Hypothalamus (tissue), 51 donors: Measurements from ENCODE around the gene MEF2C.
"Not testable (repeated sequence)": the region's sequence is repeated elsewhere in the genome, so short reads cannot be mapped to it uniquely, and the experiment has no call there.

ENCODE experiments used
- DNase-seq, 51 donors: peaks; one replicate each; lab custom pipeline; 2025; lab: John Stamatoyannopoulos, UW

MEF2C gene

DNA sequence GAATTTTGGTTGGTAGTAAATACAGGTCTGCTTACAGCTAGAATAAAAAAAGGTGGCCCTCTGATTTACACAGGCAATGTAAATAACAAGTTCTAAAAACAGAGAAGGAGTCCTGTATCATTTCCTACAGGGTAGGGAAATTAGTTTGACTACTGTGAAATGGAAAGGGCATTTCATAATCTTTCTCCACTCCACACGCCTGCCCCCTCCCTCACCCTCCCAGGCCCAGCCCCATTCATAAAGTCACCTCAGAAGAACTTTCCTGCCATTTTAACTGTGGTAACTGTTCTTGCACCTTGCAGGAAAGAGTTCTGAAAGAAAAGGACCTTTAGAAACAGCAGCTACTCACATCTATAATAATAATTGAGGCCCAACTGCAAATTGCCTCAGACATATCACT, 69.7 kb downstream of the MEF2C start:
- no peak for DNase-seq

DNA sequence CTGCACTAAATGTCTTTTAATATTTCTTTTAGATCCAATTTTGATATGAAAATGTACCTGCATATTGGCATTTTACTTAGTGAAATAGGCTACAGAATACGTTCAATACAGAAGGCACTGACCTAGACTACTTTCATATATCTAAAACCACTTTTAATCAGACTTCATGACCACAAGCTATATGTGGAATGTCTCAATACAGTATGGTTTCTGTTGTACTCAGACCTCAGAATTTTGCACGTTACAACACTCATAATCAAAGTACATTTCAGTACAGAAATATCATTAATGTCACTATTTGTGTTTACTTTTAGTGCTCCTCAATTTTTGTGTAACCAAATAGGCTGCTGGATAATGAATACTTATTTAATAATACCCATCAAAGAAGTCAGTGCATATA, 74.8 kb downstream of the MEF2C start:
- no peak for DNase-seq

DNA sequence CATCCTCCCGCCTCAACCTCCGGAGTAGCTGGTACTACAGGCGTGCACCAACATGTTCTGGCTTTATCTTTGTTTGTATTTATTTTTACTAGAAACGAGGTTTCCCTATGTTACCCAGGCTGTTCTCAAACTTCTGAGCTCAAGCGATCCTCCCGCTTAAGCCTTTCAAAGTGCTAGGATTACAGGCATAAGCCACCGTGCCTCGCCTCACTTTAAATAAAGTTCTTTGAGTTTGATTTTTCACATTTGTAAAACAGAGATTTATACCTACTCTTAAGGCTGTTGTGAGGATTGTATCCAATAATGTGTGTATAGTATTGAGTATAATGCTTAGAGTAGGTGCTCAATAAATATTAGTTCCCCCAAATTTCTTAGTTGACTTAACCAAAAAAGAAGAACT, 75.7 kb downstream of the MEF2C start:
- no peak for DNase-seq

DNA sequence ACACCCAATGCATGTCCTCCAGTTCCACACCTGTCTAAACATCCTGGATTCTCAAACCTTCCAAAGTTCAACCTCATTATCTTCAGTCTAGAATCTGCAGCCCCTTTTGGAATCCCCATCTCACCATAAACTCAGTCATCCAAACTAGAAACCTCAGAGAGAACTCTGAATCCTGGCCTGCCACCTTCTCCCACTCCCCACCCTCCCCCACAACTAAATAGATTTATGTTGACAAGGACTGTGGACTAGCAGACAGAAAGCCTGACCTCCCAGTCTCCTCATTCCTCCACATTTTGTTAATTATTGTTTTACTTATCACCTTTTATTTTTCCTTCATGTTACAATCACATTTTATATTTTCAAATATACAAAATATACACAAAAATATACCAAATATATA, 76.6 kb downstream of the MEF2C start:
- DNase-seq = no peak

DNA sequence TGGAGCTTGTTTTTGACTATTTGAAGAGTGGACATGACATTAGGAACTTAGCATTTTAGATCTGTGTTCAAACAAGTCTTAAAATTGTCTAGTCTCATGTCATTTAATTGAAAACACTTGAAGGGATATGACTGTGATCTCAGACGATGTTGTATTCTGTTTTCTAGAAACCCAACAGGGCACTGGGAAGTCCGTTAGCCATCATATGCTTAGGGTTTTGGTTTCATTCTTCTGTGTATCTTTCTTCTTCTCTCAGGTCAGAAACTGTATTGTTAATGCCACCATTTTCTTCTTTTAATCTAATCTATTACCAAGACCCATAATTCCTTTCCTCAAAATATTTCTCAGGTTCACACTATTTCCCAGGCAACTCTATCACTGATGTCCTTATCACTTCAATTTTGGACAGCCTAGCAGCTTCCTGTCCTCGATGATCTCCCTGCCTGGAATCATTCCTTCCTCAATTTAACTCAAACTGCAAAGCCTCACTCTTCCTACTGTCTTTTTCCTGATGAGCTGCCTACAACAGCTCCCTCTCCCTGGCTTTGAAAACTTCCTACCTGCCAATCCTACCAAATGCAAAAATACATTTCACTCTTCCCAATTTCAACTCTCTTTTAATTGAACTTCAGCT, 77.7 kb downstream of the MEF2C start:
- DNase-seq = no peak

DNA sequence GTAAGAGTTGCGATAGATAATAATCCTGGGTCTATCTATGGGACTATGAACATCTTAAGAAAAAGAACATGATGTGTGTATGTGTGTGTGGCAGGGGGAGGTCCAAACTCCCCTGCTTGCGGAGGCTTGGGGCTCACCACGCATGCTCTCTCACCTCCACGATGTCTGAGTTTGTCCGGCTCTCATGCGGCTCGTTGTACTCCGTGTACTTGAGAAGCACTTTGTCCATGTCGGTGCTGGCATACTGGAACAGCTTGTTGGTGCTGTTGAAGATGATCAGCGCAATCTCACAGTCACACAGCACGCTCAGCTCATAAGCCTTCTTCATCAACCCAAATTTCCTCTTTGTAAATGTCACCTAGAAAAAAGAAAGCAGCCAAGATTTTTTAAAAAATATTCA, 78.5 kb downstream of the MEF2C start:
- DNase-seq = no peak

DNA sequence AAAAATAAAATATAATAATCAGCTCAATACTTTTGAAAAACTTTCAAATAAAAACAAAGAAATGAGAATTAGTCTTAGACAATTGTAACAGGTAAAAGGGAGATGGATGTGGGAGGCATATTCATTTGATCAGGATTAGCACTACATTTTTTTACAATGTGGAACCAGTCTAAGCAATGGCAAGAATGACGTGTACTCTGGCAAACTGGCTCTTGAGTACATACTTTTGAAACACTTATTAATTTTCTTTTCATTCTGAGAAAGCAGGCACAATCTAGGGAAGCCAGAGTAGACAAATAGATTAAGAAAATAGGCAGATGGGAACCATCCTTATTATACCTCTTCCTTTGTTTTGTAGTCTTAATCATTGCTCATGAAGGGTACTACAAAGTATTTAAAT, 79.7 kb downstream of the MEF2C start:
- peak in 1 of 51 donors; percentile 10 for DNase-seq

DNA sequence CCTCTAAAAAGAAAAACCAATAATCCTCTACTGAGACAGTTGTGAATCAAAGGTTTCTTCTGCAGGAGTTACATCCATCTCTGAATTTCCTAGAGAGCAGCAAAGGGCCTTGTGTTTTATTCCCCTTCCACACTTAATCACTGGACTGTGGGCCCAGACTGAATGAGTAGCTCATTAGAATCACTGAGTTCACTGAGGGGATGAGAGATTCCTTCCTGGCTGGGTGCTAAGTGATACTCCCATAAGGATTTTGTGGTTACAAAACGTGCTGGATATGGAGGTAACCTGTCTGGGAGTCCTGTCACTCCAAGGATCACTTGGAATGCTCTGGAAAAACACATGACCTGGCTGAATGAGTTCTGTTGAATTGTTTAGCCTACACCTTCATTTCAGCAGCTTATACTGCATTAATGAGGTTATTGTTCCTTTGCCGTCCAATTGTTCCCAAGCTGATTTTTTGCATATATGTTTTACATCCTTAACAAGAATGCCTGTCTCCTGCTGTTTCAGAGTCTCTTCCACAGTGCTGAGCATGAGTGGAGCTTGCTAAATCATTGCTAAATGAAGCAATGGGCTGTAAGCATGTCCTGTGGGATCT, 82.9 kb downstream of the MEF2C start:
- no peak for DNase-seq

DNA sequence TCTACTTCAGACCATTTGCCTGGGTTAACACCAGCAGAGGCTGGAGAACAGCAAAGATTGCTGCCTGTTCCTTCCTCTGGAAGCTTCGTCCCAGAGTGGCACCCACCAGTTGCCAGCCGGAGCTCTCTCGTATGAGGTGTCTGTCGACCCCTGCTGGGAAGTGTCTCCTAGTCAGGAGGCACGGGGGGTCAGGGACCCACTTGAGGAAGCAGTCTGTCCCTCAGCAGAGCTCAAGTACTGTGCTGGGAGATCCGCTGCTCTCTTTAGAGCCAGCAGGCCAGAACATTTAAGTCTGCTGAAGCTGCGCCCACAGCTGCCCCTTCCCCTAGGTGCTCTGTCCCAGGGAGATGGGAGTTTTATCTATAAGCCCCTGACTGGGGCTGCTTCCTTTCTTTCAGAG, 84.1 kb downstream of the MEF2C start:
- DNase-seq = not testable (repeated sequence)

DNA sequence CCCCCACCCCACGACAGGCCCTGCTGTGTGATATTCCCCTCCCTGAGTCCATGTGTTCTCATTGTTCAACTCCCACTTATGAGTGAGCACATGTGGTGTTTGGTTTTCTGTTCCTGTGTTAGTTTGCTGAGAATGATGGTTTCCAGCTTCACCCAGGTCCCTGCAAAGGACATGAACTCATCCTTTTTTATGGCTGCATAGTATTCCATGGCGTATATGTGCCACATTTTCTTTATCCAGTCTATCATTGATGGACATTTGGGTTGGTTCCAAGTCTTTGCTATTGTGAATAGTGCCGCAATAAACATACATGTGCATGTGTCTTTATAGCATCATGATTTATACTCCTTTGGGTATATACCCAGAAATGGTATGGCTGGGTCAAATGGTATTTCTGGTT, 89.2 kb downstream of the MEF2C start:
- DNase-seq = not testable (repeated sequence)

DNA sequence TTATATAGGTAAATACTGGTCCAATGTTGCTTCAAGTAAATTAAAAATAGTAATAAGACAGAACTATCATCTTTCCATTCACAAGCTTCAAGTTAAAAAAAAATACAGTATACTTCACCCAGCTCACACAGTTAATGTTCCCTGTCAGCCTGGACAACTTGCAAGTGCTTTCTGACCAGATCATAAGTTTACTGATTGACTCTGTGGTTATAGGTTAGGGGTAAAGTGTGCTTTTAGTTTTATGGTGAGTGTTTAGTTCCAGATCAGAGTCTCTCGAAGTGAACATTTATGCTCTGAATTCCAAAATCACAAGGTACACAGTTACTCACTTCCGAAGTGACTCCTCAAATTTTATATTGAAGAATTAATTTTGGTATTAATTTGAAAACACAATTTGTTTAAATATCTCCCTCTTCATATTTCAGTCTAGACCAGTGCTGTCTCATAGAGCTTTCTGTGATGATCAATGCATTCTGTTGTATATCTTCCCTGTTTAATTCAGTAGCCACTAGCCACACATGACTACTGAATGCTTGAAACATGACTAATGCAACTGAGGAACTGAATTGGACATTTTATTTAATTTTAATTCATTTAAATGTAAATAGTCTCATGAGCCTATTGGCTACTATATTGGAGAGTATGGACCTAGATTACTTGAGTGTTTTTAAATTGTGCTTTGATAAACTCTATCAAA, 90.7 kb downstream of the MEF2C start:
- DNase-seq = no peak

DNA sequence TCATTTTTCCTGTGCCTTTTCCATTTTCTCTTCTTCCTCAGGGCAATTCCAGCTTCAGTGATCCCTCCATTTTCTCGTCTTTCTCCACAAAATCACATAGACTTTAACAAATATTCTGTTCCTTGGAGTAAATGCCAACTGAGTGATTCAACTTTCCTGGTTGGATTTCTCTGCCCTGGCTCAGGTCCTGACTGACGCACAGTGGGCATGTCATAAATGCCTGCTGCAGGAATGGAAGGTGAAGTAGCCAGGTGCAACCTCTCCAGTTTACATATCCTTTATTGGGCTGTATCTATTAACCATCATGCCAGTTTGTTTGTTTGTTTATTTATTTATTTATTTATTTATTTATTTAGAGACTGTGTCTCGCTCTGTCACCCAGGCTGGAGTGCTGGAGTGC, 95.1 kb downstream of the MEF2C start:
- DNase-seq = no peak

DNA sequence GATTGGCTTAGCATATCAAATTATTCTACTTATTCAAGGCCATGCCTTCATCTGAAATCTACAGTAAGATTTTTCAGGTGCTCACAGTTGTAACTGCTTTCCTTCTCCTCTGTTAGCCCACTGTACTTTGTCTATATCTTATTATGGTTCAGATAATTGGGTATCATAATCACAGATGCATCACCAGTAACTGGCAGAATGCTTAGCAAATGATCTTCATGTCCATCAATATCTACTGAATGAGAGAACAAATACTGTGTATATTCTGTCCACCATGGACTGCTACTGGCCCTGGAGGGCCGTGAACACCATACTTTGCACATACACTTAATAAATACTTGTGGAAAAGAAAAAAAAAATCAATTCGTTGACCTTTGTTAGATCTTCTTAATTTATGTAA, 96.2 kb downstream of the MEF2C start:
- no peak for DNase-seq

DNA sequence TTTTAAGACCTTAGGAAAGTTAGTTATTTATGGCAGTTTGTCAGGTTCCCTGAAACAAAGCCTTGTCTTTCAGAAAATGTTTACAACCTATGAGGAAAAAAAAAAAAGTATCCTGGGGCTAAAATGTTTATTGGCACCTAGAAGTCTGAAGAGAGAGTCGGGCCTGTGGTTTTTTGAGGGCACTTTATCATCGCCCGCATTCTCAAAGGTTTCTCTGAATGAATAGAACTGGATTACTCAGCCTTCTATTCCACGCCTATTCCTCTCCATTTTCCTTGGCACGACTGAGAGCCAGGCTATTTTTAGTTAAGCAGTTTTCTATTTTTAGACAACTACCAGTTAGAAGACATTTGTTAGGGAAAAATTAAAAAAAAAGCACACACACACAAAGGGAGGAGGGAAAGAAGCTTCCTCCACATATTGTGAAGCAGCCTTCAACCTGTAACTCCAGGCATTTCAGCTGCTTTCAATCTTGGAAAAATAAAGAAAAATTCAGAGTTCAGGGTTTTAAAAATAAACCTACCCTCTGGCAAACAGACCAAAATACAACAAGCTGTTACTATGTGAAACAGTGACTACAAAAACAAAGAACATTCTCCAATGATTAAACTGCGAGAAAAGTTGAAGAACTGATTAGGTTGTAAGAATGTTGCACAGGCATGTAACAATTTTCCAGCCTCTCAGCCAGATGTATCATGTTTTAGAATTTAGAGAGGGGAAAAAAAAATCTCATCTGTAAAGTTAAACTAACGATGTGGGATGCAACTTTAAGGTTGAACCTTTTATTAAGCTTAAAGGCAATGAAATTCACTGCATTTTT, 97.0 kb downstream of the MEF2C start:
- DNase-seq = peak in 9 of 51 donors; percentile 3 to 47 (median 11)

DNA sequence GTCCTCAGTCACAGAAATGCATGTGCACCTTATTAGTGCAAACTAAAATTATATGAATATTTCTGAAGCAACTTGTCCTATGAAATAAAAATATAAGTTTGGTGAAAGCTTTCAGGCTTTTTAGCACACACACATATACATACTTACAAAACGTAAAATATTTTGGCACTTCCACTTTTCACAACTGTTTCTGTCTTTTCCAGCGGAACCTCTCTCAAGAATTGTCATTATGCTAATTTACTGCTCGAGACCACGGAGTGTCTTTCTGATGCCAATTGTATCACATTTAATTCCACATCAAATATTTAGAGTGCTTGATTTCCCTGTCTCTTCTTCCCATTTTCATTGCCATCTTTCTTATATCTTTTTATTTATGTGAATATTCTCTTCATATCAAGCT, 100.4 kb downstream of the MEF2C start:
- DNase-seq = no peak

DNA sequence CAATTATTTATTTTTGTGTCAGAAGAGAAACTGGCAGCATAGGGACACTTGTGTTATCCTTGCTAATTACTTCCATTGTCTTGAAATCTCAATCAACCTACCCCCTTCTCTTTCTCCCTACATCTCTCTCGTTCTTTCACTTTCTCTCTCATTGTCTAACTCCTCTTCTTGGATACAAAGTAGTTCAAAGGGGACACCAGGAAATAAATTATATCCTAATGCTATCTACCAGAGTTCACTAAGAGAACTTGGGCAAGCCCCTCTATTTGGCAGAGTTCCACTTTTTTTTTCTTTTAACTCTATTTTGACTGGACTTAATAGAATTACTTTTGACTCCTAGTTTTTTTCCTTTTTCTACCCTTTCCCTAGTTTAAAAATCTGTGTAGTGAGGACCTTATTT, 102.2 kb downstream of the MEF2C start:
- no peak for DNase-seq

DNA sequence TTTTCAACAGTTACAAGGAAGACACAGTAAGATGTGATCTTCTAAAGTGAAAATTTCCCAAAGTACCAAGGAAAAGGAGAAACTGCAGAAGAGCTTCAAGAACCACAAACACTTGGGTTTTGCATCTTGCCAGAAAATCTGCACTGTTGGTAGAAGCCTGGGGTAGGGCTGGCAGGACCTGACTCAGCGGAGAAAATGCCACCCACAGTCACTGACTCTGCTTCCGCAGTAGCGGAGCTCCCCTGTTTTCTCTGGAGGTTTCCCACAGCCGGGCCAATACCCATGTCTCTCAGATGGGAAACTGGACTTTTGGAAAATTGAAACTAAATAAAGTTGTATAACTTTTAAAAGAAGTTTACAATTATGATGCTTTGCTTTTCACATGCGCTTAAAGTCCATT, 104.2 kb downstream of the MEF2C start:
- peak in 23 of 51 donors; percentile 3 to 54 (median 14) for DNase-seq

DNA sequence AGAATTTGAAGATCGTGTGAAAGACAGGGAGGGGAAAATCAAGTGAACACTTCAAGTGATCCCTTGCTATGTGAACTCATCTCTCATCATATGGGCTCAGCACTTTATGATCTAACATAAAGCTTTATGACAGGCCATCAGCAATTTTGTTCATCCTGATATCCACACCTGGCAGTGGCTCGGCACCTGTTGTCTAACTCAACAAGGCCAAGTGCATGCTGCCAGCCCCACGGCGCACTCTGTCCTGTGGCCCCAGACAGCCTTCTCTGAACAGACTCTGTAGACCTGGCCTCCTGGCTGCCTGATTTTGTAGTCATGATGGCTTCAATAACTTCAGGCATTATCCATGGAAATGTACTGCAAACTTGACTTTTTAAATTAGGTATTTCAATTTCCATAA, 106.3 kb downstream of the MEF2C start:
- no peak for DNase-seq

DNA sequence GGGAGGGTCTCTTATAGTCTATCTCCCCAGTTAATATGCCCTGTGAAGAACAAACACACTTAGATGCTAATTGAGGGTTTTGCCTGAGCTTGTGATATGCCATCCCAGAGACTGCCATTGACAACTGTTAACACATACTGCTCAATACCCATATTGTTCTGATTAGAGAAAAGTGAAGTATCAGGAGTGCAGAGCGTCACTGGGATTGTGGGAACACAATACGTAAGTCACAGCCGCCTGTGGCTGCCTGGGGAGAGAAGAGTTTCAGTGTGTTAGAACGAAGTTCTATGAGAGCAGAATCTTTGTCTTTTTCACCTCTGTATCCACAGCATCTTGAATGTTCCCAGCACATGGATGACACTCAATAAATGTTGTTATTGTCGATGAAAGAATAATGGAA, 110.2 kb downstream of the MEF2C start:
- peak in 1 of 51 donors; percentile 2 for DNase-seq

DNA sequence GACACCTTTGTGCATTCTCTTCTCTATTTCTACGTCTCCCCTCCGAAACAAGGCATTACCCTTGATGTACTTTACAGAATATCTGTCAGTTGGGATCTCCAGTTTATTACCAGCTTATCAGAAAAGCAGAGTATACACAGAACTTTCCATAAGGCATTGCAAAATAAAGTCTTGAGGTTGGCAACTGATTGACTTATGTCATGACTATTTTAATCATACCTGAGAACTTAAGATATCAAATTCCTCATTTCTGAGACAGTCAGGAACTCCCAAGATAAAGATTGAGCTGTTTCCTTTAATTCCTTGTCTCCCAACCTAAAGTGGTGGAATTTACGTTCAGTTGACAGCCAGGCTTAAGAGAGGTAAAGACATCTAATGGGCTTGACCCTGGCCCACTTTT, 110.9 kb downstream of the MEF2C start:
- no peak for DNase-seq
